LNCAP (cell line): ENCODE measurements around the gene RLBP1.

ENCODE experiments used
- CTCF ChIP-seq: fragments of 450-650 bp; IDR thresholded peaks from 2 replicates; pipeline ENCODE4 v1.5.1; 2017; ENCODE audit warnings: mild to moderate bottlenecking

Gene RLBP1

GRCh38 chr15:89221543-89221942, at the start of gene RLBP1:
Gene RLBP1 (minus strand): TSS chr15:89221579. CDS start chr15:89218975, 2,604 bp downstream.
- no peak for TF ChIP-seq CTCF

GRCh38 chr15:89248584-89248983, 27.2 kb upstream of the RLBP1 start:
- TF ChIP-seq CTCF: no peak

- no peak for TF ChIP-seq CTCF
Measured at GRCh38 chr15:89247446-89247845, 26.1 kb upstream of the RLBP1 start.

- TF ChIP-seq CTCF: no peak
Measured at GRCh38 chr15:89244574-89244903, 23.2 kb upstream of the RLBP1 start.

DNA sequence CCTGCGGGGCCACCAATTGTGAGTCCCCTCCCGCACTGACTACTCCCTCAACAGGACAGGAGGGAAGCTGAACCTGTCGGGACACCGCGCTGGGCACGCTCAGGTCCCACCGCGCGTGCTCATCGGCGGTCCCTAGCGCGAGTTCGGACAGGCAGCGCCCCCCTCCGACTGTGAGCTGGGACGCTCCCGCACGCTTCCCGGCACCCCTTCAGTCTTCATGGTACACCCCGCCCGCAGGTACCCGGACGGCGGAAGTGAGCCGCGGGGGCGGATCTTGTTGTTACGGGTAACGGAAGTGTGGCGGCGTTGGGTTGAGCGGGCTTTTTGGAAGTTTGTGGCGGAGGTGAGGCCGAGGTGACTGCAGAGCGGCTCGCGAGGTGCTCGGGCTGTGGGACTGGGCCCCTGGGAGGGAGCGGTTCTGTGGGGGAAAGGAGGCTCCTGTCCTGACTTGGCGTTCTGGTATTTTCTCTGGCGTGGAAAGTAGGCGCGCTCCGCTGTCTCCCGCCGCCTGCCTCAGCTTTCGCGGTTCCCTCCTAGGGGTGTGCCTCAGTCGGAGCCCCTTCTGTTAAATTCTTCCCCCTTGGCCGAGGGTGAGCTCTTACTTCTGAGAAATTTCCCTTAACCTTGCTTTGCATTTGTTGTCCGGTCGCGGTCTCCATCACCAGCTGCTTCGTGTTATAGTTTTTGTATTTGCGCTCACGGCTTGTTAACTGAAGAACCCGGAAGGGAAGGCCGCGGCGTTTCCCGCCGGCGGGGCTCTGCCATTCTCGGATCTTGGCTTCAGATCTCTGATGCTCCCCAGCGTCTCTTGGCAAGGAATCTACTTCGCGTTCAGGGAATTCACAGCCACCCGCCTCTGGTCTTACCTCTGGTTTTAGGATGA, 22.6 kb upstream of the RLBP1 start, which contains the start of gene FANCI:
FANCI (plus strand) TSS at position 289 of the 883 bp plus-strand sequence. CDS start 3,669 bp downstream, outside the sequence.
- TF ChIP-seq CTCF: peak; percentile 68

- TF ChIP-seq CTCF: no peak
Measured at GRCh38 chr15:89243046-89243690, 21.8 kb upstream of the RLBP1 start.

- no peak for TF ChIP-seq CTCF
Measured at GRCh38 chr15:89231832-89232231, 10.5 kb upstream of the RLBP1 start.
